ENCODE results near the gene TK1. TPM values are rescaled to one million over a fixed set of nuclear protein-coding genes. Genes with fewer than 3 reads are reported as not detected.
A peak's percentile ranks its signal among the peaks of the same experiment; 100 is the strongest.

The TK1 gene
- total and polyA plus RNA-seq, 2 donors from 2014 or later = 9.3 to 12.7 TPM

DNA sequence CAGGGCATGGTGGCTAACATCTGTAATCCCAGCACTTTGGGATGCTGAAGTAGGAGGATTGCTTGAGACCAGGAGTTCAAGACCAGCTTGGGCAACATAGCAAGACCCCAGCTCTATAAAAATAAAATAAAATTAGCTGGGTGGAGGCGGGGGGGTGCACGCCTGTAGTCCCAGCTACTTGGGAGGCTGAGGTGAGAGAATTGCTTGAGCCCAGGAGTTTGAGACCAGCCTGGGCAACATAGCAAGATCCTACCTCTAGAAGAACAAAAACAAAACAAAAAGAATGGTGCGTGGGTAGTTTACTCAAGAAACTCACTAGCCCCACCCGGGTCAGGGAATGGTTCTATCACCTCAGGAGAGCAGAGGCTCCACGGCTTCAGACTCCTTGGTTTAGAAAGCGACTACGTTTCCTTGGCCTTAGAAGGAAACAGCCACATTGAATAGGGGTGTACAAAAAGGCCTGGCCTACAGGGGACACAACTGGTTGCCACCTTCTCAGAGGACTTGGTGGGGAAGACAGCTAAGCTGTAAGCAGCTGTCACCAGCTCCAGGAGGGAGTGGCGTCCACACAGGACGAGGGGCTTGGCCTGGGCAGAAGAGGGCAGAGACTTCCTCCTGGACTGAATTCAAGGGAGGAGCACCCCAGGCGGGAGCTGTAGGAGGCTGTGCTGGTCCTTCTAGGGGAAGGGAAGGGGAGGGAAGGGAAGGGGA, 716 bp downstream of the TK1 start:
- Histone ChIP-seq H3K9ac (ENCODE audit: low read length in 3 of 3) (no peak overlapping the region), H3K27ac (ENCODE audit: low read depth in 2 of 2, low read length in 2 of 2) (no peak overlapping the region), H3K27me3 (ENCODE audit: control insufficient read depth, insufficient read depth, low read length) (no peaks in the 10 kb centered on the region), H3K4me1 (ENCODE audit: control insufficient read depth in 2 of 3, insufficient read depth in 2 of 3, low read depth in 1 of 3, low read length in 3 of 3) (peaks cover 0 to 24% (median 17%) of the 10 kb centered on the region in 3 donors), H3K9me3 (ENCODE audit: control insufficient read depth in 2 of 3, insufficient read depth in 1 of 3, low read length in 3 of 3) (no peaks in the 10 kb centered on the region), H3K36me3 (ENCODE audit: control insufficient read depth in 2 of 3, insufficient read depth in 3 of 3, low read length in 3 of 3) (peaks cover 0 to 2% (median 0%) of the 10 kb centered on the region in 3 donors), H3K4me3 (ENCODE audit: low read length in 3 of 3) (peak overlapping the region in 2 of 3 donors; percentile 19 to 70)
- no peak for FAIRE-seq
- DNase-seq = peak in 2 of 5 donors; percentile 47 to 68
- intact Hi-C loops (cut with DNase I) = no loop called here
- TF ChIP-seq, protein P1, sequence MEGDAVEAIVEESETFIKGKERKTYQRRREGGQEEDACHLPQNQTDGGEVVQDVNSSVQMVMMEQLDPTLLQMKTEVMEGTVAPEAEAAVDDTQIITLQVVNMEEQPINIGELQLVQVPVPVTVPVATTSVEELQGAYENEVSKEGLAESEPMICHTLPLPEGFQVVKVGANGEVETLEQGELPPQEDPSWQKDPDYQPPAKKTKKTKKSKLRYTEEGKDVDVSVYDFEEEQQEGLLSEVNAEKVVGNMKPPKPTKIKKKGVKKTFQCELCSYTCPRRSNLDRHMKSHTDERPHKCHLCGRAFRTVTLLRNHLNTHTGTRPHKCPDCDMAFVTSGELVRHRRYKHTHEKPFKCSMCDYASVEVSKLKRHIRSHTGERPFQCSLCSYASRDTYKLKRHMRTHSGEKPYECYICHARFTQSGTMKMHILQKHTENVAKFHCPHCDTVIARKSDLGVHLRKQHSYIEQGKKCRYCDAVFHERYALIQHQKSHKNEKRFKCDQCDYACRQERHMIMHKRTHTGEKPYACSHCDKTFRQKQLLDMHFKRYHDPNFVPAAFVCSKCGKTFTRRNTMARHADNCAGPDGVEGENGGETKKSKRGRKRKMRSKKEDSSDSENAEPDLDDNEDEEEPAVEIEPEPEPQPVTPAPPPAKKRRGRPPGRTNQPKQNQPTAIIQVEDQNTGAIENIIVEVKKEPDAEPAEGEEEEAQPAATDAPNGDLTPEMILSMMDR (IDR thresholded peaks at IDR 0.05; ENCODE audit: borderline replicate concordance, extremely low read depth, insufficient read depth) = no peak

DNA sequence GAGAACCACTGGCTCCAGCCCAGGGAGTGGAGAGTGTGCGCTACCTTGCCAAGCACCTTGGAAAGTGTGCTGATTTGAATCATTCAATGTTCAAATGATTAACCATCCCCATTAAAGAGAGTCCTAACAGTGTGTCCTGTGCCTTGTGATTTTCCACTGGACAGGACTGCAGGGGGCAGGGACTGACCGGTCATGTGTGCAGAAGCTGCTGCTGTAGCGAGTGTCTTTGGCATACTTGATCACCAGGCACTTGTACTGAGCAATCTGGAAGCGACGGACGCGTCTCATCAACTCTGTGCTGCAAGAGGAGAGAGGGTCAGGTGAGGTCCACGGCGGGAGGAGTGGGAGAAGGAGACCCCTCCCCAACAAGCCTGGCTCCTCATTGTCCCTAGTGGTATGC, 2.0 kb downstream of the TK1 start:
- Histone ChIP-seq H3K36me3 (ENCODE audit: control insufficient read depth in 2 of 3, insufficient read depth in 3 of 3, low read length in 3 of 3) (no peaks in the 10 kb centered on the region), H3K27me3 (ENCODE audit: control insufficient read depth, insufficient read depth, low read length) (no peaks in the 10 kb centered on the region), H3K27ac (ENCODE audit: low read depth in 2 of 2, low read length in 2 of 2) (peak overlapping the region; percentile 75 to 84), H3K9me3 (ENCODE audit: control insufficient read depth in 2 of 3, insufficient read depth in 1 of 3, low read length in 3 of 3) (no peaks in the 10 kb centered on the region), H3K9ac (ENCODE audit: low read length in 3 of 3) (peak overlapping the region in 2 of 3 donors; percentile 3 to 54), H3K4me1 (ENCODE audit: control insufficient read depth in 2 of 3, insufficient read depth in 2 of 3, low read depth in 1 of 3, low read length in 3 of 3) (peaks cover 0 to 20% (median 17%) of the 10 kb centered on the region in 3 donors), H3K4me3 (ENCODE audit: low read length in 3 of 3) (peak overlapping the region in 2 of 3 donors; percentile 59 to 70)
- TF ChIP-seq, protein P1 (IDR thresholded peaks at IDR 0.05; ENCODE audit: borderline replicate concordance, extremely low read depth, insufficient read depth) = no peak
- intact Hi-C loops (cut with DNase I) = no loop called here
- DNase-seq = peak in 3 of 5 donors; percentile 42 to 71 (median 59)
- no peak for FAIRE-seq

GRCh38 chr17:78184351-78184750, 2.5 kb downstream of the TK1 start:
- H3K36me3 ChIP-seq (ENCODE audit: control insufficient read depth in 2 of 3, insufficient read depth in 3 of 3, low read length in 3 of 3) = no peaks in the 10 kb centered on the region
- H3K9me3 ChIP-seq (ENCODE audit: control insufficient read depth in 2 of 3, insufficient read depth in 1 of 3, low read length in 3 of 3) = no peaks in the 10 kb centered on the region
- peaks cover 0 to 20% (median 17%) of the 10 kb centered on the region in 3 donors for H3K4me1 ChIP-seq (ENCODE audit: control insufficient read depth in 2 of 3, insufficient read depth in 2 of 3, low read depth in 1 of 3, low read length in 3 of 3)
- H3K27me3 ChIP-seq (ENCODE audit: control insufficient read depth, insufficient read depth, low read length) = no peaks in the 10 kb centered on the region
- H3K4me3 ChIP-seq (ENCODE audit: low read length in 3 of 3) = peak overlapping the region in 1 of 3 donors; percentile 70
- H3K9ac ChIP-seq (ENCODE audit: low read length in 3 of 3) = peak overlapping the region in 1 of 3 donors; percentile 56
- H3K27ac ChIP-seq (ENCODE audit: low read depth in 2 of 2, low read length in 2 of 2) = peak overlapping the region; percentile 75 to 86
- intact Hi-C loops (cut with DNase I) = no loop called here
- DNase-seq (peak in 1 of 5 donors; percentile 54), FAIRE-seq (no peak)
- TF ChIP-seq, protein P1 (IDR thresholded peaks at IDR 0.05; ENCODE audit: borderline replicate concordance, extremely low read depth, insufficient read depth) = no peak

Data from kidney (tissue), 14 donors.